Left renal cortex interstitium (tissue), 4 donors: ENCODE results near the gene MRPL41. TPM values are rescaled to one million over a fixed set of nuclear protein-coding genes. Genes with fewer than 3 reads are reported as not detected.
A peak's percentile ranks its signal among the peaks of the same experiment; 100 is the strongest.
"Not testable (repeated sequence)": the region's sequence is repeated elsewhere in the genome, so short reads cannot be mapped to it uniquely, and the experiment has no call there.

Experiments used
- DNase-seq, 4 donors: peaks; one replicate each; pipeline ENCODE4 v3.0.0-alpha.2; 2013; ENCODE audit warnings: low read depth in 4 of 4, low spot score in 2 of 4, missing footprints in 1 of 4
- polyA plus RNA-seq, 4 donors: library from polyadenylated mRNA; unstranded; fragments of 120-200 nt; gene quantifications; one replicate each; pipeline ENCODE4 v1.2.1, GENCODE V29; 2013; ENCODE audit not compliant: insufficient read length in 4 of 4

The MRPL41 gene
- polyA plus RNA-seq, 4 donors, result 15.1 to 31.1 (median 25.3) TPM

DNA sequence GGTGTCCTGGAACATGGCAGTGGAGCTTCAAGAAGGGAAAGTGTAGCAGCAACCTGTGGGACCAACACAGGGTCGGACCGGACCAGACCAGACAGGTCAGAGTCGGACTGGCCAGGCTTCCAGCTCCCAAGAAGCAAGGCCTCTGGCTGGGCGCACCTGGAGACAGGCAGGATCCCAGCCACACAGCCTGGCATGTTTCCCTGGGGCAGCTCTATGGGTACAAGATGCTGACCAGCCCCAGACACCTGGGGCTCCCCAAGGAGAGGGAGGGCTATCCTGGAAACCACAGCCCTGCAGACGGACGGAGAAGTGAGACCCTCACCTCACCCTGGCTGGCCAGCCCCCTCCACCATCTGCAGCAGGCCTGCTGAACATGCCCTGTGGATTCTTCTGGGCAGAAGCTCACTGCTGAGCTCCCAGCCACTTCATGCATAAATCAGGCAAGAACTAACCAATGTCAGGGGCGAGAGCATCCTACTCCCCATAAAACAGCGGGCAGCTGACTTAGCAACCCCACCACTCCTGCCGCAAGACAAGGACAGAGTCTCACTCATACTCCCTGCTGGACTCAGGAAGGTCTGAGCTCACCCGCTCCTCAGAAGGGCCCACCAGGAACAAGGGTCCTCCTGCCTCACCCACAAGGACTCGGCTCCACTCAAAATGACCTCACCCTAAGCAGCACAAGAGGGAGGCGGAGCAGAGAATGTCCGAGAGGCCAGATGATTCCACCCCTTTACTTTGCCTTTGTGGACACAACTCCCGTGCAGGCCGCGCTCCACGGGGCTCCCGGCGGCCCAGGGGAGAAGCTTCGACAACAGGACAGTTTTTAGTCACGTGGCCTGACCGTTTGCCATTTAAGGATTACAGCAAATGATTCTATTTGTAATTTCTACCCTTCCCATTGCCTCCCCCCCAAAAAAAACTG is 29.9 kb downstream of the MRPL41 start:
- DNase-seq, result no peak

- no peak for DNase-seq
These were observed 30.7 kb downstream of the MRPL41 start for GRCh38 chr9:137582286-137582860.

DNA sequence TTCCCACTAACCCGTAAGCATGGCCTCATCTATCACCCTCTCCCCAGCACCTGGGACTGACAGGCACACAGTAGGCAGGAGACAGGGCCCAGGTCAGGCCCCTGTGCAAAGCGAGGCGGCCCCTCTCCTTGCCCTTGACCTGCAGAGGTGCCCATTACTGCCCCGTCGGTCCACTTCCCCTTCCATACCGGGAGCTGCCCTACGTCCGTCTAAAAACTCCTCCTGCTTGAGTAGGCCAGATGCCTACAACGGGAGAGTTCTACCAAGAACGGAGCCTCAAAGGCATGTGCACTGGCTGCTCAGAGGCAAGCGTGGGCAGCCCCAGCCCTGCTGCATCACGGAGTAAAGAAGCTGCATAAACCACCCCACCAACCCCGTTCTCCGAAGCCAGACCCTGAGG is 31.7 kb downstream of the MRPL41 start:
- no peak for DNase-seq

- DNase-seq, result no peak
These were observed 32.3 kb downstream of the MRPL41 start for GRCh38 chr9:137583957-137584356.

- no peak for DNase-seq
These were observed 35.2 kb downstream of the MRPL41 start for GRCh38 chr9:137586854-137587253.

GRCh38 chr9:137588311-137588710 is 36.6 kb downstream of the MRPL41 start:
- DNase-seq, result no peak

- no peak for DNase-seq
These were observed 37.2 kb downstream of the MRPL41 start for GRCh38 chr9:137588891-137589290.

DNA sequence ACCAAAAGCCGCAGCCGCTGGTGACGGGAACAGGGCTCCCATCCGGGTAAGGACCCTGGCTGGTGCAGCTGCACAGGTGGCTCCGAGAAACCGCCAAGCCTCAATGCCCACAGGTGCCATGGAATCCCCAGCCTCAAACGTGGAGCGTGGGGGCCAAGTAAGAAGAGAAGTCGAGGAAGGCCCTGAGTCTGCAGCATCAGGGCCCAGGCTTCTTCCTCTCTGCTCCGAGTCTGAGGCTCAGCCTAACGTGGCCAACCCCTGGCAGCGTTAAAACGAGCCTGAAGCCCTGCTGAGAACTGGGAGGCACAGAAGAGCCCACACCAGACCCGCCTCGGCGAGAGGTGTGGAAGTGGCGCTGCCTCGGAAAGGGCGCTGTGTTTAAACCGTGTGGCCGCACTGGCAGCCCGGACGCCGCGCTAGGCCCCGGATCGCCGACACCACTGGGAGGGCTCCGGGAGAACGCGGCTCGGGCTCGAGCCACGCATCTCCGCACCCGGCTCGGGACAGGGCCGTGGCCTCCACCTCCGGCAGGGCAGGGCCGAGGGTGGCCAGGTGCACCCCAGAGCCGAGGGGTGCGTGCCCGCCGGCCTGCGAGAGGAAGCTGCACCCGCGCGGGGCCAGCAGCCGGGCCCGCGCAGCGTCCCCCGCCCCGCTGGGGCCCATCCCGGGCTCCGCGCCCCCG is 37.9 kb downstream of the MRPL41 start:
- DNase-seq, result no peak

DNA sequence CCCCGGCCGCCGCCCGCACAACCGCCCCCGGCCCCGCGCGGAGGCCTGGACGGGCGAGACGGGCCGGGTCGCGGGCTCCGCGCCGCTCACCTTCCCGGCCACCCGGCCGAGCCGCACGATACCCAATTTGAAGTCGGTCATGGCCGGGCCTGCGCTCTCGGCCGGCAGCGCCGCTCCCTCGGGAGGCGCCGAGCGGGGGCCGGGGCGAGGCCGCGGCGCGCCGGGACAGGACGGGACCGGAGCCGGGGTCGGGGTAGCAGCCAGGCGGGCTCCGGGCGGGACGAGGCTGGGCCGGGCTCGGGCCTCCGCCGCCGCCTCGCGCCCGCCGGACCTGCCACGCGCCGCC is 38.4 kb downstream of the MRPL41 start:
- no peak for DNase-seq

- DNase-seq, result peak; percentile 62 to 83 (median 74)
These were observed 39.0 kb downstream of the MRPL41 start, which contains the start of gene ZMYND19 for GRCh38 chr9:137590469-137591383. TSS of gene ZMYND19 (minus strand) at chr9:137590512. CDS start at chr9:137590263, 249 bp downstream.

- DNase-seq, result no peak
These were observed 41.1 kb downstream of the MRPL41 start for GRCh38 chr9:137592767-137593166.

DNA sequence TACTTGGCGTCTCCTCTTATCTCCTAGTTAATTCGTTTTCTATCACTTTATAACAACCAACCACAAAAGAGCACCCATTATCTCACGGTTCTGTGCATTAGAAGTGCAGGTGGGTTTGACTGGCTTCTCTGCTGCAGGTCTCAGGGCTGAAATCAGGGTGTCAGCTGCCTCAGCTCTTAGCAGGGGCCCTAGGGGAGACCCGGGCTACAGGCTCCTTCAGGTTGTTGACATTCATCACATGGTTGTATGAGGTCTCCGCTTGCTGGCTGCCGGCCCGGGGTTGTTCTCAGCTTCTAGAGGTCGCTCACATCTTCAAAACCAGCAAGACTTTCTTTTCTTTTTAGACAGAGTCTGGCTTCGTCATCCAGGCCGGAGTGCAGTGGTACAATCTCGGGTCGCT is 41.5 kb downstream of the MRPL41 start:
- no peak for DNase-seq

DNA sequence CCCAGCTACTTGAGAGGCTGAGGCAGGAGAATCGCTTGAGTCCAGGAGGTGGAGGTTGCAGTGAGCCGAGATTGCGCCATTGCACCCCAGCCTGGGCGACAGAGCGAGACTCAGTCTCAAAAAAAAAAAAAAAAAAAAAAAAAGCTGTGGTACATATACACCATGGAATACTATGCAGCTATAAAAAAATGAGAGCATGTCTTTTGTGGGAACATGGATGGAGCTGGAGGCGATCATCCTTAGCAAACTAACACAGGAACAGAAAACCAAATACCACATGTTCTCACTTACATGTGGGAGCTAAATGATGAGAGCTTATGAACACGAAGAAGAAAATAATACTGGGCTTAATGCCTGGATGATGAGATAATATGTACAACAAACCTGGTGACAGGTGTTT is 44.9 kb downstream of the MRPL41 start:
- not testable (repeated sequence) for DNase-seq

GRCh38 chr9:137598943-137599342 is 47.3 kb downstream of the MRPL41 start:
- no peak for DNase-seq

Other genes starting within 250 kb of the MRPL41 start
- 1 to 10 TPM; 5.7 to 8.5 (median 8.2) TPM for gene NRARP, start 249.6 kb upstream of the MRPL41 start, polyA plus RNA-seq
- 10 to 100 TPM in 3 of 4 donors, 1 to 10 TPM in 1; 8.1 to 26.1 (median 19.7) TPM for gene EXD3, start 128.7 kb upstream of the MRPL41 start, polyA plus RNA-seq
- gene NOXA1, start 128.5 kb upstream of the MRPL41 start, polyA plus RNA-seq, result 10 to 100 TPM in 1 of 4 donors, 1 to 10 TPM in 3; 4.3 to 13.1 (median 9.1) TPM
- gene ENTPD8, start 110.5 kb upstream of the MRPL41 start, polyA plus RNA-seq, result under 1 TPM; 0.35 to 0.74 (median 0.64) TPM
- gene NSMF, start 92.5 kb upstream of the MRPL41 start, polyA plus RNA-seq, result 10 to 100 TPM; 48.1 to 52.4 (median 49.4) TPM
- gene PNPLA7, start 1.5 kb upstream of the MRPL41 start, polyA plus RNA-seq, result 1 to 10 TPM; 1.4 to 3.9 (median 2.7) TPM
- gene DPH7, start 27.0 kb downstream of the MRPL41 start, polyA plus RNA-seq, result 10 to 100 TPM; 34.9 to 74.0 (median 52.8) TPM
- 10 to 100 TPM; 17.6 to 26.5 (median 23.4) TPM for gene ZMYND19, start 38.6 kb downstream of the MRPL41 start, polyA plus RNA-seq
- 10 to 100 TPM; 25.4 to 49.0 (median 37.0) TPM for gene ARRDC1, start 53.8 kb downstream of the MRPL41 start, polyA plus RNA-seq
- gene EHMT1, start 67.1 kb downstream of the MRPL41 start, polyA plus RNA-seq, result 10 to 100 TPM; 64.0 to 89.3 (median 74.9) TPM